HG02759 (cell line): ENCODE measurements around the gene PKP2.

Source experiments
- ATAC-seq: cut with Tn5 transposase; IDR thresholded peaks from one replicate; pipeline ENCODE4 v1.9.1; 2021; ENCODE audit warnings: mild to moderate bottlenecking, moderate library complexity; ENCODE audit not compliant: unreplicated experiment

The PKP2 gene

DNA sequence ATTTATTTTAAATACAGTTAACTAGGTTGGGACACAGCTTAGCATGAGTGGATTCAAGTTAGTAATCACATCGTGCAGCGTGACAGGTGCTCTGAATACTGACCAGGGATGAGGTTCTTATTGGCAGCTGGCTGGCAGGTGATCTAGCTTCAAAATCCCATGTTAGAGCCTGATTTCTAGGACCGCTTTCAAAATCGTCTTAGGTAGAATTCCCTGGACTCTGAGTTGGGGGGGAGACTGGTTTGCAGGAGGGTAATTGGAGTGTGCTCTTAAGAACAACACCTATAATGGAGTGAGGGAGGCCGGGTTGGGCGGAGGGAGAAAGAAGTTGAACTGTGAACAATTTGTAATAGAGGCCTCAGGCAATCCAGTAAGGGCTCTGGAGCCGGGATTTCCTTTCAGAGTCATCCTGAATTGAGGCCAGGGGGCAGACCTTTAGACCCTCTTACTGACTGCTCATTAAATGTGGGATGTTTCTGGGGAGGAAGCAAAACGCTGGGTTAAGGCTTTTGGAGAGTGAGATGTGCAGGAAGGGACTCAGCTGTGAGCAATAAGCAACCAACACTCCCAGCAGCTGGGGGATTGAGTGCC, 140.0 kb downstream of the PKP2 start:
- ATAC-seq, result no peak

DNA sequence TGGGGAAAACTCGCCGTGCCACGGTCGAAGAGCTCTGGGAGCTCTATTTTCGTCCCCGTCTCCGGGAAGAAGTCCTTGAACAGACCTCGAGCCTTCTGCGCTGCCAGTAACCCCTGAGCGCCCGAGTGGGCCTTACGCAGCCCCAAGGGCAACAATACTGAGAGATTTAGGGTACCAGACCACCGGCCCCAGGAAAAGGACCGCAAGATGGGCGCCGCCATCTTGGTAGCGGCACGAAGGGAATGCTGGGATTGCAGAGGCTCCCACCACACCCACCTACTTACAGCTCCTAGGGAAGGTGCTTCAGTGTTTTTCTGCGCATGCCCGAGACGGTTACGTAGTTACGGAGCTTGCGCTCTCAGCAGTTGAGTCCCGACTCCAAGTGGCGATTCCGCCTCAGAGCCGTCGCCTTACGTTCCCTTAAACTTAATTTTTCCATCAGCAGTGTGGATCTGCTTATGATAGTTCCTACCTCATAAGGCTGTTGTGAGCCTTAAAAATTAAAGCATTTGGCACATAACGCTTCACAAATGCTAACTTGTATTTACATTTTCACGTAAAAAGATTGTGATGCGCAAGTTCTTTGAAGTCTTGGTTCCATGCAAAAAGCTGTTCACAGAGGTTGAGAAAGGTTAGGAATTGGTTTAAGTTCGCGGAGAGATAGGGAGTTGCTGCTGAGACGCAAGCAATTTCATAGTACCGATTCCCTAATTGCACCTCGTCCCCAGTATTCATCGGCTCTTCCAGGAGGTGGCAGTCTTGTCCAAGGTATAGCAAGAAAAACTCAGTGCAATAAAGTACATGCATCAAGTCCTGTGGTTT, 140.7 kb downstream of the PKP2 start, which contains the start of gene YARS2:
Gene YARS2, minus strand, starts transcription at position 244 of the 822 bp plus-strand sequence. Its CDS starts 23 bp downstream, at position 221.
- ATAC-seq, result peak; percentile 91

DNA sequence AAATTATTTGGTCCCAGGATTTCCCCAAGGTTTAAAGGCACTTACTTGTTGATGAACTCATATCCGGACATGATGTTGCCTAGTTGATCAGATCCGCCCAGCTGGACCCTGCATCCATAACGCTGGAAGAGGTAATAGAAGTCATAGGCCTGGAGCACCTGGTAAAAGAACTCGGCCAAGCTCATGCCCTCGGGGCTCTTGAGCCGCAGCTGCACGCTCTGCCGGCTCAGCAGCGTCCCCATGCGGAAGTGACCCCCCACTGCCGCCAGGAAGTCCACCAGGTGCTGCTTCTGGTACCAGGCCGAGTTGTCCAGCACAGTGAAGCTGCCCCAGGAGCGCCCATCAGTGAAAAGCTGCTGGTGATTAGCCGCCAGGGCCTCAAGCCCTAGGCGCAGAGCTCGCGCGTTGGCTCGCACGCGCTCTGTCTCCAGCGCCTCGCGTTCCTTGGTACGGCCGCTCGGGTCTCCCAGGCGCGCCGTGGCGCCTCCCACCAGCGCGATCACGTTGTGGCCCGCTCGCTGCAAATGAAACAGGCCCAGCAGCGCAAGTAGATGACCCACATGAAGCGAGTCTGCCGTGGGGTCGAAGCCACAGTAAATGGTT, 141.4 kb downstream of the PKP2 start:
- ATAC-seq, result peak; percentile 72

DNA sequence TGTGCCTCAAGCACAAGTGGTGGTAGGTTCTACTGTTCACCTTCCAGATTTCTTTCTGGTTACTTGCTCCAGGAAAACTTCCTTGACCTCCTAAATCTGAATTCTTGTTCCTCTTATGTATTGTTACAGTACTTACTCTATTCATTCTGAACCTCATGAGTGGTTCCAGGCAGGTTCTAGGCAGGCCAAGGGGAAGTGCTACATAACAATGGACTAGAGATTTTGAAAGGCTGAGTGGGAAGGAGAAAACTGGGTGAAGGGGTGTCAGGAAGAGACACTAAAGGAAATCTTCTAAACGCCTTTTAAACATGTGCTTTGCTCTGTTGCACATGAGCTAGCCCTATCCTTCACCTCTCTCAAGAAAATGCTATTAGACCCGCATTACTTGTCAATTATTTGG, 142.5 kb downstream of the PKP2 start:
- ATAC-seq, result no peak

DNA sequence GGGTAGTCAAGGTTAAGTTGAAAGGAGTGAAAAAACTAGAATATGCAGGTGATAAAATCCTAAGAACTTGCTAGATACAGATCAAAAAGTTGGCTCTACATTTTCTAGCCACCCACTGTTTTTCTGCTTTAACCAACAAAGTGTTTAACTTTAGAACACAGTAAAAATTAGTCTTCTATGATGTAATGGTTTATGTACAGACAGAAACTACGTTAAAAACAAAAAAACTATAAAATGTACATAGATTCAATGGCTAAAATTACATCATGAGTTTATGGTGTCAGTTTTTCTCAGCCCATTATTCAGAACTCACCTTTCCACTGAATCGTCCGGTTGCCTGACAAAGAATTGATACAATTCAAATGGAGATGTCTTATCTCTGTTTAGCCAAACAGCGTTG, 143.0 kb downstream of the PKP2 start:
- ATAC-seq, result no peak

DNA sequence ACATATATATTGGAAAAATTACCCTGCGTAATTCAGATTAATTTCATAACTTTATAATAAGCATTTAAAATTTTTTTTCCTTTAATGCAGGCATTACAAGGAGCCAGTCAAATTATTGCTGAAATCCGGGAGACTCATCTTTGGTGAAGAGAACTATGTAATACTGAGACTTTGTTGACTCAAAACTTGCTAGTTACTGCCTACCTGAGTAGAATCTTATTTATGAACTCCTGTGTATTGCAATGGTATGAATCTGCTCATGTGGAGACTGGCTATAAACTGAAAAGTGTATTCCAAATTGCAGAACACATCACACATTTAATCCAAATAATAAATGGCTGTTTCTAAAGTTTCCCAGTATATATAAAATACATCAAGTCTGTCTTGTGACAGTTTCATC, 153.3 kb downstream of the PKP2 start:
- no peak for ATAC-seq

DNA sequence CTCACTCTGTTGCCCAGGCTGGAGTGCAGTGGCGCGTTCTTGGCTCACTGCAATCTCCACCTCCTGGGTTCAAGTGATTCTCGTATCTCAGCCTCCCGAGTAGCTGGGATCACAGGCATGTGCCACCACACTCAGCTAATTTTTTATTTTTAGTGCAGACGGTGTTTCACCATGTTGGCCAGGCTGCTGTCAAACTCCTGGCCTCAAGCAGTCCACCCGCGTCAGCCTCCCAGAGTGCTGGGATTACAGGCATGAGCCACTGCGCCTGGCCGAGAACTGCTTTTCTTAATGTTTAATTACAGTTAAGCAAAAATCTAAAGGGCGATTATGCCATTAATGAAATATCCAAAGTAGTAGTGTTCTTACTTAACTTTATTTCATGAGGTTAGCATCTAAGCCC, 154.4 kb downstream of the PKP2 start:
- ATAC-seq, result no peak
